GM12873 (cell line): ENCODE measurements around the gene MOGAT1.

Source experiments
- CTCF ChIP-seq: IDR thresholded peaks from 2 replicates; pipeline ENCODE4 v1.5.1; 2012; ENCODE audit warnings: low read depth, mild to moderate bottlenecking, moderate library complexity, low read length, control low read depth; ENCODE audit not compliant: insufficient read depth; ENCODE audit errors: missing control alignments

MOGAT1 gene

GRCh38 chr2:222756951-222757650 lies 85.6 kb downstream of the MOGAT1 start:
- TF ChIP-seq CTCF: no peak
